ENCODE data around the gene EGFL6.

DNA sequence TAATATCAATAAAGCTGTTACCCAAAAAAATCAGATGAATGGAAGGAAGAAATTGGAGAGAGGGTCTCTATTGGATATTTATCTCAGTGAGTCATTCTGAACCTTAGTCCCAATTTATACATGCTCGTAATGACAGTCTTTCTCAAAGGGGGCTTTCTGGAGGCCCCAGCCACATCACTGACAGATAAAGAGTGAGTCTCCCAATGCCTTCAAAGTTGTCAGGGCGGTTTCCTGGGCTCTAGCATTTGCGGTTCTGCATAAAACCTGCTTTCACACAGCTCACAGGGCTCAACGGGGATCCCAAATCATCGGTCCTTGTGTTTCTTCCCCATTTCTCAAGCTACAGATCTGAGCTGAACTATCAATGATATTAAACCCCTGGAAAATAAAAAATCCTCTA is 100.8 kb downstream of the EGFL6 start:
- TF ChIP-seq, protein P1, sequence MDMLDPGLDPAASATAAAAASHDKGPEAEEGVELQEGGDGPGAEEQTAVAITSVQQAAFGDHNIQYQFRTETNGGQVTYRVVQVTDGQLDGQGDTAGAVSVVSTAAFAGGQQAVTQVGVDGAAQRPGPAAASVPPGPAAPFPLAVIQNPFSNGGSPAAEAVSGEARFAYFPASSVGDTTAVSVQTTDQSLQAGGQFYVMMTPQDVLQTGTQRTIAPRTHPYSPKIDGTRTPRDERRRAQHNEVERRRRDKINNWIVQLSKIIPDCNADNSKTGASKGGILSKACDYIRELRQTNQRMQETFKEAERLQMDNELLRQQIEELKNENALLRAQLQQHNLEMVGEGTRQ (IDR thresholded peaks at IDR 0.05; ENCODE audit: borderline replicate concordance, low read depth, low read length): no peak
- TF ChIP-seq, protein P2, sequence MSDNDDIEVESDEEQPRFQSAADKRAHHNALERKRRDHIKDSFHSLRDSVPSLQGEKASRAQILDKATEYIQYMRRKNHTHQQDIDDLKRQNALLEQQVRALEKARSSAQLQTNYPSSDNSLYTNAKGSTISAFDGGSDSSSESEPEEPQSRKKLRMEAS (IDR thresholded peaks at IDR 0.05; ENCODE audit: low read depth): no peak
- TF ChIP-seq, protein P3, sequence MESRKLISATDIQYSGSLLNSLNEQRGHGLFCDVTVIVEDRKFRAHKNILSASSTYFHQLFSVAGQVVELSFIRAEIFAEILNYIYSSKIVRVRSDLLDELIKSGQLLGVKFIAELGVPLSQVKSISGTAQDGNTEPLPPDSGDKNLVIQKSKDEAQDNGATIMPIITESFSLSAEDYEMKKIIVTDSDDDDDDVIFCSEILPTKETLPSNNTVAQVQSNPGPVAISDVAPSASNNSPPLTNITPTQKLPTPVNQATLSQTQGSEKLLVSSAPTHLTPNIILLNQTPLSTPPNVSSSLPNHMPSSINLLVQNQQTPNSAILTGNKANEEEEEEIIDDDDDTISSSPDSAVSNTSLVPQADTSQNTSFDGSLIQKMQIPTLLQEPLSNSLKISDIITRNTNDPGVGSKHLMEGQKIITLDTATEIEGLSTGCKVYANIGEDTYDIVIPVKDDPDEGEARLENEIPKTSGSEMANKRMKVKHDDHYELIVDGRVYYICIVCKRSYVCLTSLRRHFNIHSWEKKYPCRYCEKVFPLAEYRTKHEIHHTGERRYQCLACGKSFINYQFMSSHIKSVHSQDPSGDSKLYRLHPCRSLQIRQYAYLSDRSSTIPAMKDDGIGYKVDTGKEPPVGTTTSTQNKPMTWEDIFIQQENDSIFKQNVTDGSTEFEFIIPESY (IDR thresholded peaks at IDR 0.05; ENCODE audit: borderline replicate concordance, low read depth): no peak
- TF ChIP-seq RAD21 (IDR thresholded peaks at IDR 0.05; ENCODE audit: low read length) (no peak), NRF1 (IDR thresholded peaks at IDR 0.05; ENCODE audit: low read depth, low read length) (no peak), FOSL2 (IDR thresholded peaks at IDR 0.05; ENCODE audit: borderline replicate concordance, low read depth) (no peak), EP300 (IDR thresholded peaks at IDR 0.05; ENCODE audit: borderline replicate concordance in 1 of 2, low read depth in 1 of 2, low read length in 1 of 2) (no peak), POLR2AphosphoS5 (IDR thresholded peaks at IDR 0.05; ENCODE audit: low read depth, low read length) (no peak), JUND (IDR thresholded peaks at IDR 0.05) (no peak), EZH2phosphoT487 (IDR thresholded peaks at IDR 0.05; ENCODE audit: borderline replicate concordance, low read depth) (no peak), RCOR1 (IDR thresholded peaks at IDR 0.05; ENCODE audit: low read length) (no peak), SIN3A (IDR thresholded peaks at IDR 0.05; ENCODE audit: borderline replicate concordance, low read depth, low read length) (no peak)
- TF ChIP-seq, protein P4, sequence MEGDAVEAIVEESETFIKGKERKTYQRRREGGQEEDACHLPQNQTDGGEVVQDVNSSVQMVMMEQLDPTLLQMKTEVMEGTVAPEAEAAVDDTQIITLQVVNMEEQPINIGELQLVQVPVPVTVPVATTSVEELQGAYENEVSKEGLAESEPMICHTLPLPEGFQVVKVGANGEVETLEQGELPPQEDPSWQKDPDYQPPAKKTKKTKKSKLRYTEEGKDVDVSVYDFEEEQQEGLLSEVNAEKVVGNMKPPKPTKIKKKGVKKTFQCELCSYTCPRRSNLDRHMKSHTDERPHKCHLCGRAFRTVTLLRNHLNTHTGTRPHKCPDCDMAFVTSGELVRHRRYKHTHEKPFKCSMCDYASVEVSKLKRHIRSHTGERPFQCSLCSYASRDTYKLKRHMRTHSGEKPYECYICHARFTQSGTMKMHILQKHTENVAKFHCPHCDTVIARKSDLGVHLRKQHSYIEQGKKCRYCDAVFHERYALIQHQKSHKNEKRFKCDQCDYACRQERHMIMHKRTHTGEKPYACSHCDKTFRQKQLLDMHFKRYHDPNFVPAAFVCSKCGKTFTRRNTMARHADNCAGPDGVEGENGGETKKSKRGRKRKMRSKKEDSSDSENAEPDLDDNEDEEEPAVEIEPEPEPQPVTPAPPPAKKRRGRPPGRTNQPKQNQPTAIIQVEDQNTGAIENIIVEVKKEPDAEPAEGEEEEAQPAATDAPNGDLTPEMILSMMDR (IDR thresholded peaks at IDR 0.05): no peak

Measured in SK-N-SH (cell line).